ENCODE data around the gene DGLUCY.

GRCh38 chr14:91108941-91109611 lies 4.8 kb upstream of the DGLUCY start:
- no peak for TF ChIP-seq POLR2A (IDR thresholded peaks at IDR 0.05)
- TF ChIP-seq POLR2AphosphoS5 (IDR thresholded peaks at IDR 0.05) = no peak
- TF ChIP-seq CTCF (IDR thresholded peaks at IDR 0.05 in 8 of 11, conservative IDR thresholded peaks at IDR 0.05 in 3 of 11) = no peak

Measured in spleen (tissue), 7 donors.